ENCODE measurements around the gene PDF.
"Not testable (repeated sequence)": the region's sequence is repeated elsewhere in the genome, so short reads cannot be mapped to it uniquely, and the experiment has no call there.

PDF gene

DNA sequence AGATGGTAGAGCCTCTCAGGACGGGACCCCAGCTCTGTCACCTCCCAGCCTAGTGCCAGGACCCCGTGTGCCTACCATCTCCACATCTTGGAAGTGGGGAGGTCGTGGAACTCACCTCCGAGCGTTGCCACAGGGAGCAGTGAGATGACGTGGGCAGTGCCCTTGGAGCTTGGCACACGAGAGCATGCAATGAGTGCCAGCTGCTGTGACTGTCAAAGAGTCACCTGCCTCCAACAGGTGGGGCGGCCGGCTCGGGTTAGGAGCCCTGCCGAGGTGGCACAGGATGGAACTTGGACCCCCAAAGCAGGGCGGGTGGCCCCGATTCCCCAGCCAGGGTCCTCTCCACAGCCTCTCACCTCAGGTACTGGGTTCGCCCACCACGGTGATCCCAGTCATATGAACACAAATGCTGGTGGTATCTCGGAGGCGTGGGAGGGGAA lies 13.8 kb downstream of the PDF start:
- no peak for DNase-seq (ENCODE audit: low read depth, low spot score)

DNA sequence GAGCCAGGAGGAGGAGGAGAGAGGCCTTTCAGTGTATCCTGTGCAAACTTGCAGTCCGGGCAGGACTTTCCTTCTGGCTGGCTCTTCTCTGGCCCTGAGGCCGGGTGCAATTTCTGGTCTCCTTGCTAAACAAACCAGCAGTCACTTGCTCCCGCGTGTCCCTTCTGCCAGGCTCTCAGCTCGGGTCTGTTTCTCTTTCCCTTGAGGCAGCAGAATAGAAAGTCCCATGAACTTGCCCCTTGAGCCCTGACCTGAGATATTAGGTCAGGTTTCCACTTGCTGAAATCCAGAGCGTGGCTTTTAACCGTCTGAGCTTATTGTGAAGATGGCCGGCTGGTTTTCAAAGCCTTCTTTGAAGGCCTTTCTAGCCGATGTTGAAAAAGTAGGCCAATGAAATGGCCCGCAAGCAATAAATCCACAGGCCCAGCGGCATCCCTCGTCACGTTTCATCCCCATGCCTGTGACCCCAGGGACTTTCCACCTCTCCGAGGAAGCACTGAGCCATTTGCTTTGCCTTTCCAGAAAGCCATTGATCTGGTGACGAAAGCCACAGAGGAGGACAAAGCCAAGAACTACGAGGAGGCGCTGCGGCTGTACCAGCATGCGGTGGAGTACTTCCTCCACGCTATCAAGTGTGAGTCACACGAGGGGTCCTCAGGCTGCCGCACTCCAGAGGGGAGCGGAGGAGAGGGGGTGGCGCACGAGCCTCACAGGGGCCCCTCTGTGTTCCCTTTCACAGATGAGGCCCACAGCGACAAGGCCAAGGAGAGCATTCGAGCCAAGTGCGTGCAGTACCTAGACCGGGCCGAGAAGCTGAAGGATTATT lies 14.7 kb downstream of the PDF start:
- DNase-seq (ENCODE audit: low read depth, low spot score), result no peak

GRCh38 chr16:69314534-69314933 lies 15.9 kb downstream of the PDF start:
- DNase-seq (ENCODE audit: low read depth, low spot score), result no peak

DNA sequence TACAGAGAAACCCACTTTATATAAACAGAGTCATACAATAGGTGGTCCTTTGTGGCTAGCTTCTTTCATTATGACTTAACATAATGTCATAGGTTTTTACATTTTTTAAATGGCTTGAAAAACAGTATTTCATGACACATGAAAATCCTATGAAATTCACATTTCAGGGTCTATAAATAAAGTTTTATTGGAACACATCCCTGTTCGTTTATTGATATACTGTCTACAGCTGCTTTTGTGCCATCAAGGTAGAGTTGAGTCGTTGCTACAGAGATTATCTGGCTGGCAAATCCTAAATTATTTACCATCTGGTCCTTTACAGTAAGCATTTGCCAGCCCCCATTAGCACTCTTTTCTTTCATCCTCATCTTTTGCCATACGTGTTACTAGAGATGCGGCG lies 16.9 kb downstream of the PDF start:
- DNase-seq (ENCODE audit: low read depth, low spot score), result no peak

DNA sequence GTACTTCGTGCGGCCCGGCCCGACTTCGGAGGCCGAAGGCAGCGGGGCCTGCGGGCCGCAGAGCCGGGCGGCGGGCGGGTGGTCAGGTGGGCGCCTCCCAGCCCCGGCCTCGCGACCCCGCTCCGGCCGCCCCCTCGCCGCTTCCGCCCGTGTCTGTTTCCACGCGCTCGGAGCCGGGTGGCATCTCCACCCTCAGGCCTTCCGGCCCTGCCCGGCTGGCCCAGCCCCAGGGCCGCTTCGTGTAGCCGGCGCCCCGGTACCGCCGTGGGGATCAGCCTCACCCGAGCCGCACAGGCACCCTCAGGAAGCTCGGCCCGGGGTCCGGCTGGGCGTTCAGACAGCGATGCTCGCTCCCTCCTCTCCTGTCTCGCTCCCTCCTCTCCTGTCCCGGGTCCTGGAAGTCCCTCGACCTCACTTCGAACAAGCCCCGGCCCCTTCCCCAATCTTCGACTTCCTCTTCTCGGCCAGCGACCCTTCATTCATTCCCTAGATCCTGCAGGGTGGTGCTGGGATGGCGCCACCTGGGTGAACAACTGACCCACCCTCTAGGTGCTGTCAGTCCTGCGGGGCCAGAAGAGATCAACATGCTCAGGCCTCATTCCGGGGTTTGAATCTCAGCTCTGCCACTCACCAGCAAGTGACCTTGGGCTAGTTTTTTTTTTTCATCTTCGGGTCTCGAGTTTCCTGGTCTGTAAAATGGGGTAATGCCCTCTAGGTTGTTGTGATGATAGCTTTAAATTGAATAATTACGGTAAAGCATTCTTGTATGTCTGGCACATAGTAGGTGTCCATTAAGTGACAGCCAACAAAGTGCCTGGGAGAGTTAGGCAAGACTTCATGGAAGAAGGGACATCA lies 18.6 kb downstream of the PDF start:
- DNase-seq (ENCODE audit: low read depth, low spot score), result peak; percentile 51

DNA sequence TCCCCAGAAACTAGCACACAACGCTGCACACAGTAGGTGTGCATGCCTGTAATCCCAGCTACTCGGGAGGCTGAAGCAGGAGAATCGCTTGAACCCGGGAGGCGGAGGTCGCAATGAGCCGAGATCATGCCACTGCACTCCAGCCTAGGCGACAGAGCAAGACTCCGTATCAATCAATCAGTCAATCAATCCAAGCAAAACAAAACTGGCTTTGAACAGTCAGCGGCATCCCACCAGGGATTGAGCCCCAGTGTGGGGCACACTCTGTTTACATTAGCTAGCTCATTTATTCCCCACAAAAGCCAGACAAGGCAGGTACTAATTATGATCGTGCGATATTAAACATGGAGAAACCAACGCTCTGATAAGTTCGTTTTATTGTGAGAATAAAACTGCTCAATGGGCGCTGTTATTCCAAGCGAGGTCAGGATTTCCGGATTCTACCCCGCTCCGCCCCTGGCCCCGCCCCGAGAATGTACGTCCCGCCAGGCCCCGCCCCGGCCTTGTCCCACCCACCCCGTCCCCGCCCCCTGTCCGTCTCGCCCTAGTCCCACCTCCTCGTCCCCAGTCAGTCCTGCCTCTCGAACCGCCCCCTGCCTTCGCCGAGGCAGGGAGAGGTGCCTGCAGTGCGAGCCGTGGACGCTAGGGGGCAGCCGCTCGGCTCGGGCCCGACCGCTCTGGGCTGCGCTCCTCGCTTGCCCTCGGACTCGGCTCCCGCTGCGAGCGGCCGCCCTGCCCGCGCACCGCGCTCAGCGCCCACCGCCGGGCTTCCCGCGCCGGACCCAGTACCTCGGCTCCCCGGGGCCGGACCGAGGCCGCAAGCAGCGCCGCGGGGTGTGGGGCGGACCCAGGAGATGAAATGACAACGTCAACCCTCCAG lies 19.5 kb downstream of the PDF start, which contains the start of gene VPS4A:
VPS4A (plus strand) TSS at position 698 of the 880 bp plus-strand sequence; CDS start at position 860, 162 bp downstream.
- DNase-seq (ENCODE audit: low read depth, low spot score), result peak; percentile 98

- DNase-seq (ENCODE audit: low read depth, low spot score), result no peak
Measured at GRCh38 chr16:69309316-69309715, 21.1 kb downstream of the PDF start.

DNA sequence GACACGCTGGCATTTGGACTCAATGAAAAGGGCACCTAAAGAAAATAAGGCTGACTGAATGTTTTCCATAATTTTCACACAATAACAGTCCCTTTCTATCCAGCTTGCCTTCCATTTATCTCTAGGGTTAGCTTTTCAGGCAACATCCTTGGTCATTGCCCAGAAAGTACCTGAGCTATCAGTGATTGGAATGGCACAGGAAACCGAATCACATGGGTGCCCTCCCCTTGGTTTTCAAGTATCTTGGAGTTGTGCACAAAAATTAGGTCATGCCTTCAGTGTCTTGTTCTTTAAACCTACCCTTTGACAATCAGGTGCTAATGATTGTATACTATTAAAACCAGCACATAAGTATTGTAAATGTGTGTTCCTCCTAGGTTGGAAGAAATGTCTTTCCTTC lies 22.5 kb downstream of the PDF start:
- DNase-seq (ENCODE audit: low read depth, low spot score), result no peak

- DNase-seq (ENCODE audit: low read depth, low spot score), result no peak
Measured at GRCh38 chr16:69307091-69307490, 23.3 kb downstream of the PDF start.

GRCh38 chr16:69306031-69306430 lies 24.4 kb downstream of the PDF start:
- no peak for DNase-seq (ENCODE audit: low read depth, low spot score)

- no peak for DNase-seq (ENCODE audit: low read depth, low spot score)
Measured at GRCh38 chr16:69302301-69302700, 28.1 kb downstream of the PDF start.

- no peak for DNase-seq (ENCODE audit: low read depth, low spot score)
Measured at GRCh38 chr16:69301861-69302260, 28.5 kb downstream of the PDF start.

DNA sequence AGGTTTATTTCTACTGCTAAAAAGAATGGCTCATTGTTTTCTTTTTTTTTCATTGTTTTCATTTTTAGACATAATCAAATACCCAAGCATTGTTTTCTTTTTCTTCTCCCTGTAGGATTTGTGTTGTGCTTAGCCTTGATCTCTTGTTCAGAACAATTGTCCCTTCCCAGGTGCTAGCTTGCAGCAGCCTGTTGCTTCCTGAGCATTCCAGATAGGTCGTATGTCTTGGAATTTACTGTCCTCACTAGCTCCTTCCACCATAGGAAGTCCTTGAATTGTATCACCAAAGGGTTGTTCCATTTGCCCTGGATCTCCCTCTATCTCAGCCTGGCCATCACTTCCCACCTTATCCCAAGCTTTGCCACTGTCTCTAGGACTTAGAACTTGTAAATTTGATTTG lies 29.2 kb downstream of the PDF start:
- DNase-seq (ENCODE audit: low read depth, low spot score), result no peak

- no peak for DNase-seq (ENCODE audit: low read depth, low spot score)
Measured at GRCh38 chr16:69298261-69298660, 32.1 kb downstream of the PDF start.

DNA sequence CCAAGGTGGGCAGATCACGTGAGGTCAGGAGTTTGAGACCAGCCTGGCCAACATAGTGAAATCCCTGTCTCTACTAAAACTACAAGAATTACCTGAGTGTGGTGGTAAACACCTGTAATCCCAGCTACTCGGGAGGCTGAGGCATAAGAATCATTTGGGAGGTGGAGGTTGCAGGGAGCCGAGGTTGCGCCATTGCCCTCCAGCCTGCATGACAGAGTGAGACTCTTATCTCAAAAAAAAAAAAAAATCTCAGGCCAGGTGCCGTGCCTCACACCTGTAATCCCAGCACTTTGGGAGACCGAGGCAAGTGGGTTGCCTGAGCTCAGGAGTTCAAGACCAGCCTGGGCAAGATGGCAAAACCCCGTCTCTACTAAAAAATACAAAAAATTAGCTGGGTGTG lies 33.6 kb downstream of the PDF start:
- DNase-seq (ENCODE audit: low read depth, low spot score), result not testable (repeated sequence)

DNA sequence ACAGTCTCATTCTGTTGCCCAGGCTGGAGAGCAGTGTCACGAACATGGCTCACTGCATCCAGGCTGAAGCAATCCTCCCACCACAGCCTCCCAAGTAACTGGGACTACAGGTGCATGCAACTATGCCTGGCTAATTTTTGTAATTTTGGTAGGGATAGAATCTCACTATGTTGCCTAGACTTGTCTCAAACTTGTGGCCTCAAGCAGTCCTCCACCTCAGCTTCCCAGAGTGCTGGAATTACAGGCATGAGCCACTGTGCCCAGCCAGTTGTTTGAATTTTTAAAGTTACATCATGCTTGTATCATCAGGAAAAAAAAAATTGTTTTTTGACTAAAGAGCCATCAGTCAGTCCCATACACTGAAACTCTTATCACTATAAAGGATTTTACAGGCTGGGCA lies 36.3 kb downstream of the PDF start:
- no peak for DNase-seq (ENCODE audit: low read depth, low spot score)

DNA sequence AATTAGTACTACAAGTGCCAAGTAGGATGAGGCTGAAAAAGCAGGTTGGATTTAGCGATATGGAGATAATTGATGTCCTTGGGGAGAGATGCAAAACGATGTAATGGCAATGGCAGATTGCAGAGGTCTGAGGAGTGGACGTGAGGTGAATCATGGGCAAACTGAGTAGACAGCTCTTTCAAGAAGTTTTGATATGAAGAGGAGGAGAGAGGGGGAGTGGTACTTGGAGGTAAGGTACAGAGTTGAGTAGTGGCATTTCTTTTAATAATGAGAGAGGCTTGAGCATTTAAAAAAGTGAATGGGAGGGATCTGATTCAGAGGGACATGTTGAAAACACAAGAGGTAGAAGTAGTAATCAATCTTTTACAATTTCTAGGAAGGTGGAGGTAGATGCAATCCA lies 37.0 kb downstream of the PDF start:
- no peak for DNase-seq (ENCODE audit: low read depth, low spot score)

DNA sequence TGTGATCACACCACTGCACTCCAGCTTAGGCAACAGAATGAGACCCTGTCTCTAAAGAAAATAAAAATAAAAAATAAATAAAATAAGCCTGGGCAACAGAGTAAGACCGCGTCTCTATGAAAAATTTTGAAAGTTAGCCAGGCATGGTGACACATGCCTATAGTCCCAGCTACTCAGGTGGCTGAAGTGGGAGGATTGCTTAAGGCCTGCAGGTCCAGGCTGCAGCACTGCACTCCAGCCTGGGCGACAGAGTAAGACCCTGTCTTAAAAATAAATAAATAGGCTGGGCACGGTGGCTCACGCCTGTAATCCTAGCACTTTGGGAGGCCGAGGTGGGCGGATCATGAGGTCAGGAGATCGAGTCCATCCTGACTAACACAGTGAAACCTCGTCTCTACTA lies 38.7 kb downstream of the PDF start:
- not testable (repeated sequence) for DNase-seq (ENCODE audit: low read depth, low spot score)

DNA sequence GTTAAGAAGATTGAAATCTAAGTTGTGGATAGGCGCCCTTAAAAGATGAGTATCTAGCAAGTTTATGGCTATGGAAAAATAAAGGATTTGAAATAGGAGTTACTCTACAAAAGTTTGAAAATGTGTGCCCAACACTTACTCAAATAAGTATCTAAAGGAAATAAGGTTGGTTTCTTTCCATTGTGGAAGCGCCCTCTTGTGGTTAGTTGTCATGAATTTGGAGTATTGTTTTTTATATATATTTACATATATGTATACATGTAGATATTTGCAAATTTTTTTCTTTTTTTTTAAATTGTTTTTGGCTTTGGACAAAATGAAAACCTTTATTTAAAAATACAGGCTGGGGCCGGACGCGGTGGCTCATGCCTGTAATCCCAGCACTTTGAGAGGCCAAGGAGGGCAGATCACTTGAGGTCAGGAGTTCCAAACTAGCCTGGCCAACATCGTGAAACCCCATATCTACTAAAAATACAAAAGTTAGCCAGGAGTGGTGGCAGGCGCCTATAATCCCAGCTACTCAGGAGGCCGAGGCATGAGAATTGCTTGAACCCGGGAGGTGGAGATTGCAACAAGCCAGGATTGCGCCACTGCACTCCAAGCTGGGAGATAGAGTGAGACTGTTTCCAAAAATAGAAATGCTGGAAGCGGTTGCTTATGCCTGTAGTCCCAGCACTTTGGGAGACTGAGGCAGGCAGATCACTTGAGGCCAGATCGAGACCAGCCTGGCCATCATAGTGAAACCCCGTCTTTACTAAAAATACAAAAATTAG lies 43.3 kb downstream of the PDF start:
- no peak for DNase-seq (ENCODE audit: low read depth, low spot score)

DNA sequence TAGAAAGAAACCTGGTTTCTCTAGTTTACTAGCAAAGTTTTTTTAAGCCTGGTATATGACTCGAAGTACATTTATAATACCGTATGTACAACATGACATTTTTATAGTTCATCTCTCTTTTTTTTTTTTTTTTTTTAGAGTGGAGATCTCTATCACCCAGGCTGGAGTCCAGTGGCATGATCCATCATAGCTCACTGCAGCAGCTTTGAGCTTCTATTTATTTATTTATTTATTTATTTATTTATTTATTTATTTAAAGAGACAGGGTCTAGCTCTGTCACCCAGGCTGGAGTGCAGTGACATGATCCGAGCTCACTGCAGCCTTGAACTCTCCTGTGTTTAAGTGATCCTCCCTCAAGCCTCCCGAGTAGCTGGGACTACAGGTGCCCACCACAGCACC lies 45.1 kb downstream of the PDF start:
- DNase-seq (ENCODE audit: low read depth, low spot score), result no peak

DNA sequence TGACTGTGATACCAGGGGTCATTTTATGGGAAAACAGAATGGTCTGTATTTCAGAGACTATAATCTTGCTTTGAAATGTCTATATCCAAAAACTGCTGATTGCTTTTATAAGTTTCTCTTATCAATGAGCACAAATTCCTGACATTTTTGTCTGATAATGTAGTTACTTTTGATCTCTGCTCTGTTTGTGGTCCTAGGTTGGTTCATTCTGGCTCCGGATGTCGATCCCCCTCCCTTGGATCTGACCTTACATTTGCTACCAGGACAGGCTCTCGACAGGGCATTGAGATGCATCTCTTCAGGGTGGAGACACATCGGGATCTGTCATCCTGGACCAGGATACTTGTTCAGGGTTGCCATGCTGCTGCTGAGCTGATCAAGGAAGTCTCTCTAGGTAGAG lies 46.5 kb downstream of the PDF start:
- peak; percentile 4 for DNase-seq (ENCODE audit: low read depth, low spot score)
